ENCODE data around the gene ARID4B.
A peak's percentile ranks its signal among the peaks of the same experiment; 100 is the strongest.
"Not testable (repeated sequence)": the region's sequence is repeated elsewhere in the genome, so short reads cannot be mapped to it uniquely, and the experiment has no call there.

The ARID4B gene, protein sequence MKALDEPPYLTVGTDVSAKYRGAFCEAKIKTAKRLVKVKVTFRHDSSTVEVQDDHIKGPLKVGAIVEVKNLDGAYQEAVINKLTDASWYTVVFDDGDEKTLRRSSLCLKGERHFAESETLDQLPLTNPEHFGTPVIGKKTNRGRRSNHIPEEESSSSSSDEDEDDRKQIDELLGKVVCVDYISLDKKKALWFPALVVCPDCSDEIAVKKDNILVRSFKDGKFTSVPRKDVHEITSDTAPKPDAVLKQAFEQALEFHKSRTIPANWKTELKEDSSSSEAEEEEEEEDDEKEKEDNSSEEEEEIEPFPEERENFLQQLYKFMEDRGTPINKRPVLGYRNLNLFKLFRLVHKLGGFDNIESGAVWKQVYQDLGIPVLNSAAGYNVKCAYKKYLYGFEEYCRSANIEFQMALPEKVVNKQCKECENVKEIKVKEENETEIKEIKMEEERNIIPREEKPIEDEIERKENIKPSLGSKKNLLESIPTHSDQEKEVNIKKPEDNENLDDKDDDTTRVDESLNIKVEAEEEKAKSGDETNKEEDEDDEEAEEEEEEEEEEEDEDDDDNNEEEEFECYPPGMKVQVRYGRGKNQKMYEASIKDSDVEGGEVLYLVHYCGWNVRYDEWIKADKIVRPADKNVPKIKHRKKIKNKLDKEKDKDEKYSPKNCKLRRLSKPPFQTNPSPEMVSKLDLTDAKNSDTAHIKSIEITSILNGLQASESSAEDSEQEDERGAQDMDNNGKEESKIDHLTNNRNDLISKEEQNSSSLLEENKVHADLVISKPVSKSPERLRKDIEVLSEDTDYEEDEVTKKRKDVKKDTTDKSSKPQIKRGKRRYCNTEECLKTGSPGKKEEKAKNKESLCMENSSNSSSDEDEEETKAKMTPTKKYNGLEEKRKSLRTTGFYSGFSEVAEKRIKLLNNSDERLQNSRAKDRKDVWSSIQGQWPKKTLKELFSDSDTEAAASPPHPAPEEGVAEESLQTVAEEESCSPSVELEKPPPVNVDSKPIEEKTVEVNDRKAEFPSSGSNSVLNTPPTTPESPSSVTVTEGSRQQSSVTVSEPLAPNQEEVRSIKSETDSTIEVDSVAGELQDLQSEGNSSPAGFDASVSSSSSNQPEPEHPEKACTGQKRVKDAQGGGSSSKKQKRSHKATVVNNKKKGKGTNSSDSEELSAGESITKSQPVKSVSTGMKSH (N-terminal part only)

DNA sequence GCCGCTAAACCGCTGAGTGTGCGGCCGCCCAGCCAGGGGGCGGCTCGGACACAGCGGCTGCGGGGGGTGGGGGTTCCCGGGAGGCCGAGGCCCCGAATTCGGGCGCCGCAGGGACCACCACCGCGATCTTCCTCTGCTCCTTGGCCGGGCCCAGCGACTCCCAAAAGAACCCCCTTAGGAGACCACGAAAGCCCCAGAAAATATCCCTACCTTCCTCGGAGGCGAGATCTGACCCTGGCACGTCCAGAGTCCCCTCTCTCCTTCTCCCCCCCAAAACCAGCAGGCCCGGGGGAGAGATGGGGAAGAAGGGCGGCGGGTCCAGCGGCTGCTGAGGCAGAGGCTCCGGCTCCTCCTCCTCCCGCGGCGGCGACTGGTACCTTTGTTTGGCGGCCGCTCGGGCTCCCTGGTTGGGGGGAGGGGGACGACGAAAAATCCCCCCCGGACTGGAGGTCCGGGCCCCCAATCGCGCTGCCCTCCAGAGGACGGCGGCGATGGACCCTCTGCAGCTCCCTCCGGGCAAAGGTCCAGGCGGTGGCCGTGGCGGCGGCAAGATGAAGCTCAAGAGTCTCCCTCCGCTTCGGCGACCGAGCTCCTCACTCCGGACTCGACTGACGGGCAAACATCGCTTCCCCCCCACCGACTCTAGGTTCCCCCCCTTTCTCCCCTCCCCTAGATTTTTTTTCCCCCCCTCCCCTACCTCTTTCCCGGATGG is at the start of gene ARID4B:
ARID4B (minus strand) TSS at position 621 of the 712 bp plus-strand sequence. CDS start 1,260 bp downstream, outside the sequence.
- peak; percentile 62 for DNase-seq (ENCODE audit: low read depth)

- no peak for DNase-seq (ENCODE audit: low read depth)
Measured at GRCh38 chr1:235375919-235376605, 48.1 kb upstream of the ARID4B start.

- no peak for DNase-seq (ENCODE audit: low read depth)
Measured at GRCh38 chr1:235369802-235370201, 41.8 kb upstream of the ARID4B start.

GRCh38 chr1:235368428-235368827 is 40.4 kb upstream of the ARID4B start:
- no peak for DNase-seq (ENCODE audit: low read depth)

DNA sequence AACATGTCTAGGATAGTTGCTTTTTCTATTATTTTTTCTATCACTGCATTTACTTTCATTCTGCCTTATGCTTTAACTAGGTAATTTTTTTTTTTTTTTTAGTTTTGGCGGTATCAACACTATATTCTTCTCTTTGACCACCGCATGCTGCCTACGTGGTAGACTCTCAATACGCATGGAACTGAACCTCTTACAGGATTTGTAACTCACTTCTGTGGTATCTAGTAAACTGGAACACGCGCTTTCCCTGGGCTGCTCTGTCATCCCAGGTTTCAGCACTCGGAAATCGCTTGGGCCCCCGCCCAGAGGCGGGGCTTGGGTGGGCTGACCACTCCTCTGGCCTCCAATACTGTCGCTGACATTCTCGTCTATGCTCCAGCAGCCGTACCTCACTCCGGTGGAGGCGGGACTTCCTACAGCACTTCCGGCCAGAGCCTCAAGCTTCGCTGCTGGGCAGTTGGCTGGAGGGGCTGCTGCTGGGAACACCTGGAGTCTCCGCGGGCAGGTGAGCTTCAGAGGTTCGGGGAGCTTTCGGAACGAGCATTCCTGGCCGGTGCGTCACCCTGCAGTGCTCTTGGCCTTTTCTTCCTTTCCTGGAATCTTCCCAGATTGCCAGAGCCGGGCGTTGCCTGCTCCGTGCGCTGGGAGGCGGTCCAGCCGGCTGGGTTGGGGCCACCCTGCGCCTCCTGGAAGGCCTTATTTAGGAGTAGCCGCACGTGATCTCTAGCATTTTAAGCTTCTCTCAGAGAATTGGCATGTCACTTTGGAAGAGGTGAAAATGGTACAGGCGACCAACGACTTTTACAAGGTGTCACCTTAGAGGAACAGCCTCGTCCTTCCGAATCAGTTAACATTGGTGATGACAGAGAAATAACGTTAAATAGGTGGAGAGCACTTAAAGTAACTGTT is 39.3 kb upstream of the ARID4B start, which contains the start of gene TBCE:
TBCE (plus strand) TSS at position 428 of the 909 bp plus-strand sequence. CDS start 12,623 bp downstream, outside the sequence.
- peak; percentile 89 for DNase-seq (ENCODE audit: low read depth)

- peak; percentile 29 for DNase-seq (ENCODE audit: low read depth)
Measured at GRCh38 chr1:235366286-235366685, 38.3 kb upstream of the ARID4B start.

DNA sequence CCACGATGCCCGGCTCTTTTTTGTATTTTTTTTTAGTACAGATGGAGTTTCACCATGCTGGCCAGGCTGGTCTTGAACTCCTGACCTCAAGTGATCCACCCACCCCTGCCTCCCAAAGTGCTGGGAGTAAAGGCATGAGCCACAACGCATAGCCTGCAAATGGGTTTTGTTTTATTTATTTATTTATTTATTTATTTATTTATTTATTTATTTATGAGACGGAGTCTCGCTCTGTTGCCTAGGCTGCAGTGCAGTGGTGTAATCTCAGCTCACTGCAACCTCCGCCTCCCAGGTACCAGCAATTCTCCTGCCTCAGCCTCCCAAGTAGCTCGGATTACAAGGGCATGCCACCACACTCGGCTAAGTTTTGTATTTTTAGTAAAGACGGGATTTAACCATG is 36.2 kb upstream of the ARID4B start:
- not testable (repeated sequence) for DNase-seq (ENCODE audit: low read depth)

DNA sequence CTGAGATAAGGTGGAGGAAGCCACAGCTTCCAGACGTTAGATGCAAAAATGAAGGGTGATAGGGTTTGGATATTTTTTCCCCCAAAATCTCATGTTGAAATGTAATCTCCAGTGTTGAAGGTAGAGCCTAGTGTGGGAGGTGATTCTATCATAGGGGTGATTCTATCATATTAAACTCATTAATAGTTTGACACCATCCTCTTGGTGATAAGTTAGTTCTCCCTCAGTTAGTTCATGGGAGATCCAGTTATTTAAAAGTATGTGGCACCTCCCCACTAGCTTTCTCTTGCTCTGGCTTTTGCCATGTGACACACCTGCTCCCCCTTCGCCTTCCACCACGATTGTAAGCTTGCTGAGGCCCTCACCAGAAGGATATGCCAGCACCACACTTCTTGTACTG is 30.9 kb upstream of the ARID4B start:
- DNase-seq (ENCODE audit: low read depth) = no peak

DNA sequence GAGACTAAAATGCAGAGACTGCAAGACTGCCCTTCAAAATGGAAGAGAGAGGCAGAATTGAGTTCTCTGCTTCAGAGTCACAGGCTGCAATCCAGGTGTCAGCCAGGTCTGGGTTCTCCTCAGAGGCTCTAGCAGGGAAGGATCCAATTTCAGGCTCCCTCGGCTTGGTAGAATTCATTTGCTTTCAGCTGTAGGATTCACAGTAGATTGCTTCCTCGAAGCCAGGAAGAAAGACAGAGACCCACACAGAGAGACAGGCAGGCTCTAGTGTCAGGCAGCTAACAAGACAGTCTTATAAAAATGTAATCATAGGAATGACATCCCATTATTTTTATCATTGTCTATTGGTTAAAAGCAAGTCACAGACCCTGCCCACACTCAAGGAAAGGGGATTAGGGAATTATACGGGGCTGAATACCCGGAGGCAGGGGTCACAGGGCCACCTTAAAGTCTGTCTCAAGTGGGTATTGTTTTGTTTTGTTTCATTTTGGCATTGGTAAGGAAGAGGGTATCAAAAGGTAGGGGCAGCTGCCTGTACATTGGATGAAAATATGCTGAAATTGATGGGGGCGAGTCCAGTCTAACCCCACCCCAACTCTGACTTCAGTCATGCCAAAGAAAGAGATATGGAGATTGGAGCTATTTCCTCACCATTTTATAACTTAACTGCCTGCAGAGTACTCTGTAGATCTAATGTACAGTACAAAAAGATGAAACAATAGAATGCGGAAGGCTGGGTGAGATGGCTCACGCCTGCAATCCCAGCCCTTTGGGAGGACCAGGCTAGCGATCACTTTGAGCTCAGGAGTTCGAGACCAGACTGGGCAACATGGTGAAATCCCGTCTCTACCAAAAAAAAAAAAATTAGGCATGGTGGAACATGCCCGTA is 29.8 kb upstream of the ARID4B start:
- DNase-seq (ENCODE audit: low read depth) = no peak

DNA sequence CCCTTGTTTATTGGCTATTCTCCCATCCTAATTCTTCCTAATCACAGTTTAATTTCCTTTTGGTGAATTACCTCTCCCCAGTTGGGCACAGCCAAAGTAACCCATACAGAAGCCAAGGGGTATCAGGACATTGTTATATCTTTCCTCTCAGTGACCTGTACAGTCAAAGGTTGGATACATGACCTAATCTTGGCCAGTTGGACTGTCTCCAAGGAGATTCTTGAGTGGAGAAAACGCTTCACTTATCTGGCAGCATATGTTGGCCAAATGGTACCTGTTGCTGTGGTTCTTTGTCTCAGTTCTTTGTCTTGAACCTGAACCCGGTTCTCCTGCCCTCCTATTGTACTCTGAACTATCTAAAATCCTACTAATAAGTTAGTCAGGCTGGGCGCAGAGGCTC is 23.9 kb upstream of the ARID4B start:
- no peak for DNase-seq (ENCODE audit: low read depth)

DNA sequence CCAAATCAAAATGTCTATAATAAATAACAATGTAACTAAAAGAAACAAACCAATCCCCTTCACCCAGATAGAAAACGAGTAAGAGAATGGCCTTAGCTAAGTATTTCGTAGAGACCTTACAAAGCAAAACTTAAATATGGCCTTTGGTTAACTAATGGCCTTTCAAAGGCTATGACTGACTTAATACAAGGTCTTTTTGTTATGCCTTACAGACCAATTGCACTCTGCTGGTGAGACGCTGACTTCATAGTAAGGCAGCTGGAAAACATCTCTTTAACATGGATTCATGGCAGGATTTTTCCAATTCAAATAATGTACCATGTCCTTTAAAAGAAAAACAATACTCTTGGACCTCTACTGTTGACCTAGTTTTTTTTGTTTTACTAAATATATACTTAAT is 23.5 kb upstream of the ARID4B start:
- DNase-seq (ENCODE audit: low read depth) = no peak

GRCh38 chr1:235343726-235344125 is 15.7 kb upstream of the ARID4B start:
- no peak for DNase-seq (ENCODE audit: low read depth)

GRCh38 chr1:235342471-235342870 is 14.5 kb upstream of the ARID4B start:
- no peak for DNase-seq (ENCODE audit: low read depth)

DNA sequence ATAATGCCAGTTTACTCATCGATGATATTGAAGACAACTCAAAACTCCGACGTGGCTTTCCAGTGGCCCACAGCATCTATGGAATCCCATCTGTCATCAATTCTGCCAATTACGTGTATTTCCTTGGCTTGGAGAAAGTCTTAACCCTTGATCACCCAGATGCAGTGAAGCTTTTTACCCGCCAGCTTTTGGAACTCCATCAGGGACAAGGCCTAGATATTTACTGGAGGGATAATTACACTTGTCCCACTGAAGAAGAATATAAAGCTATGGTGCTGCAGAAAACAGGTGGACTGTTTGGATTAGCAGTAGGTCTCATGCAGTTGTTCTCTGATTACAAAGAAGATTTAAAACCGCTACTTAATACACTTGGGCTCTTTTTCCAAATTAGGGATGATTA is 14.1 kb upstream of the ARID4B start:
- no peak for DNase-seq (ENCODE audit: low read depth)

GRCh38 chr1:235341334-235341733 is 13.4 kb upstream of the ARID4B start:
- no peak for DNase-seq (ENCODE audit: low read depth)

DNA sequence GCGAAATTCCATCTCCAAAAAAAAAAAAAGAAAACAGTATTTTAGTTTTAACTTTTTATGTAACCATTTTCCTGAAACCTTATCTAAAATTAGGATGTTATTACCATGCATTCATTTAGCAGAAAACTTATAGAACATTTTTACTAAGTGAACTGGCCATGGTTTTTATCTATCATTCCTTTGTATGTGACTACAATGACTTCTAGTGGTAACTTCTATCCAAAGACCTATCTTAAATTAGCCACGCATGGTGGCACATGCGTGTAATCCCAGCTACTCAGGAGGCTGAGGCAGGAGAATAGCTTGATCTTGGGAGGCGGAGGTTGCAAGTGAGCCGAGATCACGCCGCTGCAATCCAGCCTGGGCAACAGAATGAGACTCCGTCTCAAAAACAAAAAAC is 11.8 kb upstream of the ARID4B start:
- DNase-seq (ENCODE audit: low read depth) = no peak

GRCh38 chr1:235336903-235337302 is 8.9 kb upstream of the ARID4B start:
- no peak for DNase-seq (ENCODE audit: low read depth)

GRCh38 chr1:235331401-235331800 is 3.4 kb upstream of the ARID4B start:
- DNase-seq (ENCODE audit: low read depth) = no peak

GRCh38 chr1:235330918-235331285 is 2.9 kb upstream of the ARID4B start:
- no peak for DNase-seq (ENCODE audit: low read depth)
